Breast epithelium (tissue), 4 donors: Measurements from ENCODE around the gene BTD. TPM values are rescaled to one million over a fixed set of nuclear protein-coding genes. Genes with fewer than 3 reads are reported as not detected.

Experiments
- DNase-seq, 2 donors: peaks; one replicate each; pipeline ENCODE4 v3.0.0-alpha.2; 2019; ENCODE audit warnings: low spot score in 2 of 2
- H3K27ac ChIP-seq, 2 donors: fragments of 200-600 bp; sonication (generic) in 1 of 2; one replicate each; pipeline ENCODE4 v1.5.1; 2016 to 2019; ENCODE audit warnings: mild to moderate bottlenecking in 1 of 2
- H3K27me3 ChIP-seq, 2 donors: fragments of 200-600 bp; sonication (generic) in 1 of 2; one replicate each; pipeline versions ENCODE4 v1.5.1 to v1.6.0; 2017 to 2019; ENCODE audit warnings: control low read depth in 1 of 2, mild to moderate bottlenecking in 1 of 2
- H3K36me3 ChIP-seq: fragments of 200-600 bp; one replicate; pipeline ENCODE4 v1.5.1; 2019
- H3K4me1 ChIP-seq, 2 donors: fragments of 200-600 bp; sonication (generic); one replicate each; pipeline ENCODE4 v1.5.1; 2016 to 2019; ENCODE audit warnings: control low read depth in 1 of 2
- H3K4me3 ChIP-seq, 3 donors: fragments of 200-600 bp; sonication (generic); 1 replicate in 2 of 3; 2 replicates in 1 of 3; pipeline ENCODE4 v1.5.1; 2016 to 2019; ENCODE audit warnings: mild to moderate bottlenecking in 3 of 3, moderate library complexity in 2 of 3
- H3K9me3 ChIP-seq, 2 donors: fragments of 200-600 bp; sonication (generic) in 1 of 2; one replicate each; pipeline ENCODE4 v1.5.1; 2016 to 2019; ENCODE audit warnings: control low read depth in 1 of 2
- CTCF ChIP-seq, 3 donors: fragments of 450-650 bp; IDR thresholded peaks; one replicate each; pipeline ENCODE4 v1.5.1; 2016 to 2017; ENCODE audit warnings: antibody characterized with exemption in 3 of 3, mild to moderate bottlenecking in 3 of 3, moderate library complexity in 3 of 3
- POLR2A ChIP-seq: fragments of 450-650 bp; IDR thresholded peaks from one replicate; pipeline ENCODE4 v1.6.1; 2016; ENCODE audit warnings: antibody characterized with exemption, mild to moderate bottlenecking, moderate library complexity
- POLR2AphosphoS5 ChIP-seq, 3 donors: sonication (generic); formaldehyde crosslinking; IDR thresholded peaks; one replicate each; pipeline ENCODE4 v1.6.1; 2017; ENCODE audit warnings: antibody characterized with exemption in 3 of 3
- intact Hi-C: fragments of 100-400 bp; cut with DNase I; formaldehyde crosslinking; loops from one replicate; pipeline ENCODE4 v1.15.1; 2023; ENCODE audit warnings: low total_unique reads
- total RNA-seq, 3 donors: library from RNA; depleted of rRNA; stranded (reverse); fragments of >200 nt; gene quantifications; one replicate each; pipeline ENCODE4 v1.1.0, GENCODE V29; 2016

BTD gene
- total RNA-seq, 3 donors from 2014 or later = 30.2 to 89.8 (median 35.1) TPM

GRCh38 chr3:15623535-15624440 is 22.2 kb downstream of the BTD start:
- H3K27me3 ChIP-seq = no peaks in the 10 kb centered on the region
- H3K4me1 ChIP-seq = no peaks in the 10 kb centered on the region
- no peak for TF ChIP-seq POLR2A
- no peak for TF ChIP-seq POLR2AphosphoS5 (IDR thresholded peaks at IDR 0.05)
- TF ChIP-seq CTCF (IDR thresholded peaks at IDR 0.05) = no peak
- H3K9me3 ChIP-seq = peaks cover 3 to 4% of the 10 kb centered on the region in 2 donors
- no peak overlapping the region for H3K4me3 ChIP-seq
- DNase-seq = no peak
- no peak overlapping the region for H3K27ac ChIP-seq
- intact Hi-C loops = no loop called here
- H3K36me3 ChIP-seq = no peaks in the 10 kb centered on the region

- no peak for DNase-seq
- no peaks in the 10 kb centered on the region for H3K4me1 ChIP-seq
- H3K27ac ChIP-seq = no peak overlapping the region
- no peaks in the 10 kb centered on the region for H3K9me3 ChIP-seq
- TF ChIP-seq POLR2A (no peak), CTCF (IDR thresholded peaks at IDR 0.05) (no peak), POLR2AphosphoS5 (IDR thresholded peaks at IDR 0.05) (no peak)
- H3K4me3 ChIP-seq = no peak overlapping the region
- intact Hi-C loops = no loop called here
- H3K27me3 ChIP-seq = no peaks in the 10 kb centered on the region
- H3K36me3 ChIP-seq = no peaks in the 10 kb centered on the region
Observed at GRCh38 chr3:15628967-15629366, 27.4 kb downstream of the BTD start.

GRCh38 chr3:15629860-15630597 is 28.5 kb downstream of the BTD start:
- TF ChIP-seq CTCF (IDR thresholded peaks at IDR 0.05) (peak; percentile 61 to 78 (median 66)), POLR2A (no peak), POLR2AphosphoS5 (IDR thresholded peaks at IDR 0.05) (no peak)
- Histone ChIP-seq H3K36me3 (no peaks in the 10 kb centered on the region), H3K4me1 (peaks cover 0 to 7% of the 10 kb centered on the region in 2 donors), H3K9me3 (no peaks in the 10 kb centered on the region), H3K27ac (no peak overlapping the region), H3K27me3 (no peaks in the 10 kb centered on the region), H3K4me3 (peak overlapping the region; percentile 17 to 40 (median 31))
- intact Hi-C loops = no loop called here
- peak in 1 of 2 donors; percentile 39 for DNase-seq

- Histone ChIP-seq H3K27ac (peak overlapping the region; percentile 40 to 53), H3K27me3 (no peaks in the 10 kb centered on the region), H3K4me3 (peak overlapping the region; percentile 17 to 40 (median 31)), H3K9me3 (no peaks in the 10 kb centered on the region), H3K4me1 (peaks cover 0 to 7% of the 10 kb centered on the region in 2 donors), H3K36me3 (no peaks in the 10 kb centered on the region)
- intact Hi-C loops = no loop called here
- TF ChIP-seq POLR2AphosphoS5 (IDR thresholded peaks at IDR 0.05) (no peak), CTCF (IDR thresholded peaks at IDR 0.05) (no peak), POLR2A (no peak)
- DNase-seq = no peak
Observed at GRCh38 chr3:15630646-15631350, 29.3 kb downstream of the BTD start.
